RWPE1 (cell line): Measurements from ENCODE around the gene PPM1M.

Experiments used
- CTCF ChIA-PET: fragments of 350-600 bp; sonication (Branson Sonifier 250); formaldehyde crosslinking; extraction: SDS; loops from one replicate; lab custom pipeline; 2021; lab: Yijun Ruan, JAX
- POLR2A ChIA-PET: fragments of 400-600 bp; formaldehyde crosslinking; extraction: SDS; loops from one replicate; lab custom pipeline; 2020; ENCODE audit warnings: antibody characterized with exemption; ENCODE audit not compliant: low non-redundant PET; lab: Yijun Ruan, JAX
- DNase-seq: peaks from one replicate; pipeline ENCODE4 v3.0.0; 2012; ENCODE audit warnings: low spot score
- H3K27ac ChIP-seq: fragments of 450-650 bp; 2 replicates; pipeline ENCODE4 v1.5.1; 2017
- TF ChIP-seq, protein P1 (sequence below): fragments of 450-650 bp; conservative IDR thresholded peaks from 2 replicates; pipeline ENCODE4 v1.5.1; 2017; ENCODE audit warnings: low read depth, mild to moderate bottlenecking

PPM1M gene

DNA sequence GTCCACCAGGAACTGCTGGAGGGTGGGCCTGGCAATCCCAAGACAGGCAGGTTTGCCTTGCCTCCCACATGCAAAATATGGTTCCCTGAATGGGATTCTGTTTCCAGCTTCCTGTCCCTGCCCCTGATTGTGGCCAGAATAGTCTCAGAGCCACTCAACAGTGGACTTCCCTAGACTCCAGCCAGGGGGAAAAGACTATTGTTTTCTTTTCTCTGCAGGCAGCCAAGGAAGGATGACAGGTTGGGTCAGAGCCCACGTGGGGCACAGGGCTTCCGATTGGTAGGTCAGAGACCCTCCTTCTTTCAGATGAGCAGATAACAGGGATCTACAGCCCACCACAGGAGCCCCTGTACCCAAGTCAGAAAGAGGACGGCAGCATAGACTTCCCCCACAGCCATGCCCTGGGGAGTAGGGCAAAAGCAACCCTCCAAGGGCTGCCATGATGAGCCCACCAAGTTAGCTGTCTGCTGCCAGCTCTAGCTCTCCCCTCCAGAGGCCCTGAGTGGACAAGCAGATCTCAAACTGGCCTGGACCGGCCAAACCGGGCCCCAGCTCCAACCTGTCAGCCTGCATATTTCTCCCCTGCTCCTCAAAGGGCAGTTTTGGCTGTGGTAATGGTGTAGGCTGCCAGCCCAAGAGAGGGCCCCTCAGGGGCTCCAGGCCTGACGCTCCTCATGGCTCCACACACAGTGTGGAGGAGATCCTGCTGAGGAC, 26.5 kb upstream of the PPM1M start:
- no peak for DNase-seq
- TF ChIP-seq, protein P1, sequence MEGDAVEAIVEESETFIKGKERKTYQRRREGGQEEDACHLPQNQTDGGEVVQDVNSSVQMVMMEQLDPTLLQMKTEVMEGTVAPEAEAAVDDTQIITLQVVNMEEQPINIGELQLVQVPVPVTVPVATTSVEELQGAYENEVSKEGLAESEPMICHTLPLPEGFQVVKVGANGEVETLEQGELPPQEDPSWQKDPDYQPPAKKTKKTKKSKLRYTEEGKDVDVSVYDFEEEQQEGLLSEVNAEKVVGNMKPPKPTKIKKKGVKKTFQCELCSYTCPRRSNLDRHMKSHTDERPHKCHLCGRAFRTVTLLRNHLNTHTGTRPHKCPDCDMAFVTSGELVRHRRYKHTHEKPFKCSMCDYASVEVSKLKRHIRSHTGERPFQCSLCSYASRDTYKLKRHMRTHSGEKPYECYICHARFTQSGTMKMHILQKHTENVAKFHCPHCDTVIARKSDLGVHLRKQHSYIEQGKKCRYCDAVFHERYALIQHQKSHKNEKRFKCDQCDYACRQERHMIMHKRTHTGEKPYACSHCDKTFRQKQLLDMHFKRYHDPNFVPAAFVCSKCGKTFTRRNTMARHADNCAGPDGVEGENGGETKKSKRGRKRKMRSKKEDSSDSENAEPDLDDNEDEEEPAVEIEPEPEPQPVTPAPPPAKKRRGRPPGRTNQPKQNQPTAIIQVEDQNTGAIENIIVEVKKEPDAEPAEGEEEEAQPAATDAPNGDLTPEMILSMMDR, result no peak
- H3K27ac ChIP-seq, result peak overlapping the region; percentile 93
- CTCF ChIA-PET, result interaction anchor here (0.6 to 0.7 kb wide), 2 partner anchors 120 to 262 kb away, joined by 4 to 5 read pairs; no protein-coding TSS in a partner anchor
- POLR2A ChIA-PET, result no interaction called here

- POLR2A ChIA-PET, result no interaction called here
- DNase-seq, result peak; percentile 68
- CTCF ChIA-PET, result interaction anchor here (0.6 to 1.7 kb wide), 10 partner anchors 11 to 187 kb away, joined by 3 to 16 read pairs (median 3); no protein-coding TSS in a partner anchor
- peak overlapping the region; percentile 28 for H3K27ac ChIP-seq
- TF ChIP-seq, protein P1, result peak; percentile 90
Observed at GRCh38 chr3:52220380-52221026, 25.1 kb upstream of the PPM1M start.

GRCh38 chr3:52221141-52221562, 24.4 kb upstream of the PPM1M start:
- CTCF ChIA-PET, result interaction anchor here (1.2 to 1.7 kb wide), 5 partner anchors 10 to 118 kb away, joined by 3 to 16 read pairs (median 3); no protein-coding TSS in a partner anchor
- POLR2A ChIA-PET, result no interaction called here
- TF ChIP-seq, protein P1, result no peak
- DNase-seq, result no peak
- H3K27ac ChIP-seq, result peak overlapping the region; percentile 28

- ChIA-PET CTCF (interaction anchor here (0.5 to 1.7 kb wide), 3 partner anchors 11 to 117 kb away, joined by 3 to 5 read pairs (median 4); no protein-coding TSS in a partner anchor), POLR2A (no interaction called here)
- peak overlapping the region; percentile 28; the same call in 1 of the 2 replicates for H3K27ac ChIP-seq
- TF ChIP-seq, protein P1, result no peak
- DNase-seq, result no peak
Observed at GRCh38 chr3:52221563-52222318, 23.8 kb upstream of the PPM1M start.

GRCh38 chr3:52222319-52223221, 23.0 kb upstream of the PPM1M start:
- ChIA-PET CTCF (interaction anchor here (0.6 to 1.7 kb wide), 3 partner anchors 8 to 117 kb away, joined by 4 to 5 read pairs (median 5); no protein-coding TSS in a partner anchor), POLR2A (interaction anchor here (0.6 kb wide), 1 partner anchor 28 kb away, joined by 3 read pairs; no protein-coding TSS in a partner anchor)
- no peak overlapping the region for H3K27ac ChIP-seq
- TF ChIP-seq, protein P1, result no peak
- DNase-seq, result no peak
